HG03565 (cell line): ENCODE measurements around the gene DDX46.
"Not testable (repeated sequence)": the region's sequence is repeated elsewhere in the genome, so short reads cannot be mapped to it uniquely, and the experiment has no call there.

ENCODE experiments used
- ATAC-seq: cut with Tn5 transposase; IDR thresholded peaks from one replicate; pipeline ENCODE4 v1.9.1; 2021; ENCODE audit warnings: mild to moderate bottlenecking, moderate library complexity; ENCODE audit not compliant: unreplicated experiment

The DDX46 gene

GRCh38 chr5:134758504-134759341, at the start of gene DDX46:
DDX46 (plus strand) TSS chr5:134758779; CDS start chr5:134758939, 160 bp downstream.
- ATAC-seq, result peak; percentile 86

- no peak for ATAC-seq
Measured at GRCh38 chr5:134714120-134714519, 44.5 kb upstream of the DDX46 start.

GRCh38 chr5:134714541-134714940, 44.0 kb upstream of the DDX46 start:
- ATAC-seq, result no peak

- not testable (repeated sequence) for ATAC-seq
Measured at GRCh38 chr5:134715466-134715865, 43.1 kb upstream of the DDX46 start.

- ATAC-seq, result no peak
Measured at GRCh38 chr5:134724872-134725271, 33.7 kb upstream of the DDX46 start.

GRCh38 chr5:134732819-134733218, 25.8 kb upstream of the DDX46 start:
- no peak for ATAC-seq

GRCh38 chr5:134735243-134735642, 23.3 kb upstream of the DDX46 start:
- ATAC-seq, result no peak

- ATAC-seq, result no peak
Measured at GRCh38 chr5:134736173-134736812, 22.3 kb upstream of the DDX46 start.

- ATAC-seq, result peak; percentile 97
Measured at GRCh38 chr5:134738133-134738962, 20.2 kb upstream of the DDX46 start, which contains the start of gene CAMLG. CAMLG (plus strand) TSS chr5:134738548; CDS start chr5:134738621, 73 bp downstream.

- ATAC-seq, result no peak
Measured at GRCh38 chr5:134738963-134739661, 19.5 kb upstream of the DDX46 start.

GRCh38 chr5:134741052-134741451, 17.5 kb upstream of the DDX46 start:
- no peak for ATAC-seq

GRCh38 chr5:134742134-134742533, 16.4 kb upstream of the DDX46 start:
- ATAC-seq, result no peak

GRCh38 chr5:134749415-134749814, 9.2 kb upstream of the DDX46 start:
- ATAC-seq, result no peak

- ATAC-seq, result peak; percentile 17
Measured at GRCh38 chr5:134758176-134758503, 439 bp upstream of the DDX46 start.

GRCh38 chr5:134767528-134768291, 9.1 kb downstream of the DDX46 start:
- ATAC-seq, result not testable (repeated sequence)

GRCh38 chr5:134769206-134769605, 10.6 kb downstream of the DDX46 start:
- no peak for ATAC-seq

- no peak for ATAC-seq
Measured at GRCh38 chr5:134772461-134773125, 14.0 kb downstream of the DDX46 start.

GRCh38 chr5:134777366-134777765, 18.8 kb downstream of the DDX46 start:
- ATAC-seq, result no peak

- no peak for ATAC-seq
Measured at GRCh38 chr5:134784241-134784920, 25.8 kb downstream of the DDX46 start.
